Liver (tissue), 9 donors: ENCODE results near the gene ADGRF3. TPM values are rescaled to one million over a fixed set of nuclear protein-coding genes. Genes with fewer than 3 reads are reported as not detected.

Experiments
- DNase-seq: peaks from one replicate; pipeline ENCODE4 v3.0.0-alpha.2; 2017; ENCODE audit warnings: low spot score
- H3K27ac ChIP-seq, 2 donors: one replicate each; pipeline ENCODE4 v1.7.0; 2013; ENCODE audit warnings: inconsistent platforms in 2 of 2, low read length in 2 of 2, control low read depth in 1 of 2, low read depth in 1 of 2, mild to moderate bottlenecking in 1 of 2
- H3K27me3 ChIP-seq, 4 donors: one replicate each; pipeline versions ENCODE4 v1.6.1 to v1.7.0; 2013; ENCODE audit warnings: low read length in 3 of 4, inconsistent platforms in 1 of 4, mild to moderate bottlenecking in 1 of 4, moderate library complexity in 1 of 4; ENCODE audit not compliant: control insufficient read depth in 4 of 4, insufficient read depth in 4 of 4
- H3K36me3 ChIP-seq, 4 donors: one replicate each; pipeline versions ENCODE4 v1.6.1 to v1.7.0; 2013; ENCODE audit warnings: low read length in 3 of 4, mild to moderate bottlenecking in 3 of 4, low read depth in 1 of 4, moderate library complexity in 1 of 4; ENCODE audit not compliant: control insufficient read depth in 4 of 4, insufficient read depth in 3 of 4
- H3K4me1 ChIP-seq, 4 donors: one replicate each; pipeline versions ENCODE4 v1.6.1 to v1.7.0; 2013; ENCODE audit warnings: low read length in 3 of 4, mild to moderate bottlenecking in 3 of 4, moderate library complexity in 1 of 4; ENCODE audit not compliant: control insufficient read depth in 4 of 4, insufficient read depth in 4 of 4
- H3K4me3 ChIP-seq, 3 donors: one replicate each; pipeline versions ENCODE4 v1.6.1 to v1.7.0; 2013; ENCODE audit warnings: low read length in 3 of 3, control low read depth in 1 of 3, low read depth in 1 of 3, mild to moderate bottlenecking in 1 of 3
- H3K9ac ChIP-seq, 2 donors: one replicate each; pipeline ENCODE4 v1.7.0; 2013; ENCODE audit warnings: low read length in 2 of 2, mild to moderate bottlenecking in 2 of 2, moderate library complexity in 2 of 2, control low read depth in 1 of 2, low read depth in 1 of 2
- H3K9me3 ChIP-seq, 4 donors: one replicate each; pipeline versions ENCODE4 v1.6.1 to v1.7.0; 2013; ENCODE audit warnings: low read length in 3 of 4; ENCODE audit not compliant: control insufficient read depth in 4 of 4
- CTCF ChIP-seq: fragments of 150-350 bp; IDR thresholded peaks from 2 replicates; pipeline ENCODE4 v1.5.1; 2017; ENCODE audit warnings: improper control_type of control experiment, low read depth, low read length; ENCODE audit not compliant: missing input control
- FOXA2 ChIP-seq: IDR thresholded peaks from 2 replicates; pipeline ENCODE4 v1.6.1; 2016; ENCODE audit warnings: antibody characterized with exemption
- GABPA ChIP-seq, 2 donors: IDR thresholded peaks in 1 of 2; conservative IDR thresholded peaks in 1 of 2; 2 replicates each; pipeline ENCODE4 v1.6.1; 2016; ENCODE audit warnings: antibody characterized with exemption in 2 of 2, mild to moderate bottlenecking in 1 of 2, moderate library complexity in 1 of 2
- HNF4A ChIP-seq, 2 donors: conservative IDR thresholded peaks; 2 replicates each; pipeline ENCODE4 v1.6.1; 2016; ENCODE audit warnings: antibody characterized with exemption in 2 of 2, mild to moderate bottlenecking in 2 of 2
- HNF4G ChIP-seq: IDR thresholded peaks from 2 replicates; pipeline ENCODE4 v1.6.1; 2016; ENCODE audit warnings: antibody characterized with exemption
- MAX ChIP-seq: IDR thresholded peaks from 2 replicates; pipeline ENCODE4 v1.6.1; 2016; ENCODE audit warnings: antibody characterized with exemption
- NR2F2 ChIP-seq: IDR thresholded peaks from 2 replicates; pipeline ENCODE4 v1.6.1; 2016; ENCODE audit warnings: antibody characterized with exemption
- RAD21 ChIP-seq, 2 donors: IDR thresholded peaks; 2 replicates each; pipeline ENCODE4 v1.6.1; 2016; ENCODE audit warnings: antibody characterized with exemption in 2 of 2, mild to moderate bottlenecking in 2 of 2
- REST ChIP-seq: IDR thresholded peaks from 2 replicates; pipeline ENCODE4 v1.6.1; 2016; ENCODE audit warnings: antibody characterized with exemption, mild to moderate bottlenecking
- RXRA ChIP-seq, 2 donors: IDR thresholded peaks; 2 replicates each; pipeline ENCODE4 v1.6.1; 2017 to 2018; ENCODE audit warnings: antibody characterized with exemption in 2 of 2, mild to moderate bottlenecking in 1 of 2
- SP1 ChIP-seq: IDR thresholded peaks from 2 replicates; pipeline ENCODE4 v1.6.1; 2018; ENCODE audit warnings: antibody characterized with exemption, mild to moderate bottlenecking
- TAF1 ChIP-seq: conservative IDR thresholded peaks from 2 replicates; pipeline ENCODE4 v1.6.1; 2016; ENCODE audit warnings: antibody characterized with exemption, mild to moderate bottlenecking
- YY1 ChIP-seq: IDR thresholded peaks from 2 replicates; pipeline ENCODE4 v1.6.1; 2016; ENCODE audit warnings: antibody characterized with exemption, mild to moderate bottlenecking
- WGBS: extraction: QIAGEN DNeasy Blood & Tissue Kit; methylation state at CpG from one replicate; pipeline ENCODE4 v1.1.7; 2013; 5-methylcytosine and 5-hydroxymethylcytosine counted together
- polyA plus RNA-seq, 2 donors: library from polyadenylated mRNA; stranded (reverse) in 1 of 2; unstranded in 1 of 2; fragments of 200-250 nt in 1 of 2; fragments of >200 nt in 1 of 2; fragmentation: Nextera tagmentation in 1 of 2; extraction: Ambion mirVana in 1 of 2; gene quantifications; one replicate each; pipeline versions ENCODE4 v1.2.1 to v1.2.3, GENCODE V29; 2013 to 2015
- total RNA-seq, 2 donors: library from RNA; depleted of rRNA; stranded (reverse); fragments of >200 nt; gene quantifications; one replicate each; pipeline ENCODE4 v1.2.3, GENCODE V29; 2014
- TF ChIP-seq, protein P1 (sequence below): IDR thresholded peaks from 2 replicates; pipeline ENCODE4 v1.6.1; 2016; ENCODE audit warnings: antibody characterized with exemption
- donor health status: healthy.
- donor health status: healthy.
- donor health status: healthy.
- donor health status: healthy.
- donor health status: healthy.

The ADGRF3 gene
- total and polyA plus RNA-seq, 4 donors = 0.07 to 0.25 (median 0.10) TPM

GRCh38 chr2:26283606-26284005 is 63.0 kb downstream of the ADGRF3 start (continued):
- TF ChIP-seq, protein P1, sequence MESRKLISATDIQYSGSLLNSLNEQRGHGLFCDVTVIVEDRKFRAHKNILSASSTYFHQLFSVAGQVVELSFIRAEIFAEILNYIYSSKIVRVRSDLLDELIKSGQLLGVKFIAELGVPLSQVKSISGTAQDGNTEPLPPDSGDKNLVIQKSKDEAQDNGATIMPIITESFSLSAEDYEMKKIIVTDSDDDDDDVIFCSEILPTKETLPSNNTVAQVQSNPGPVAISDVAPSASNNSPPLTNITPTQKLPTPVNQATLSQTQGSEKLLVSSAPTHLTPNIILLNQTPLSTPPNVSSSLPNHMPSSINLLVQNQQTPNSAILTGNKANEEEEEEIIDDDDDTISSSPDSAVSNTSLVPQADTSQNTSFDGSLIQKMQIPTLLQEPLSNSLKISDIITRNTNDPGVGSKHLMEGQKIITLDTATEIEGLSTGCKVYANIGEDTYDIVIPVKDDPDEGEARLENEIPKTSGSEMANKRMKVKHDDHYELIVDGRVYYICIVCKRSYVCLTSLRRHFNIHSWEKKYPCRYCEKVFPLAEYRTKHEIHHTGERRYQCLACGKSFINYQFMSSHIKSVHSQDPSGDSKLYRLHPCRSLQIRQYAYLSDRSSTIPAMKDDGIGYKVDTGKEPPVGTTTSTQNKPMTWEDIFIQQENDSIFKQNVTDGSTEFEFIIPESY = no peak
- TF ChIP-seq NR2F2 (no peak), SP1 (no peak)

GRCh38 chr2:26281226-26281625 is 65.4 kb downstream of the ADGRF3 start:
- H3K9me3 ChIP-seq = no peaks in the 10 kb centered on the region
- no peak overlapping the region for H3K27ac ChIP-seq
- DNase-seq = no peak
- no peaks in the 10 kb centered on the region for H3K4me1 ChIP-seq
- no peaks in the 10 kb centered on the region for H3K27me3 ChIP-seq
- H3K36me3 ChIP-seq = peaks cover 10 to 62% (median 57%) of the 10 kb centered on the region in 4 donors
- no peak overlapping the region for H3K4me3 ChIP-seq
- H3K9ac ChIP-seq = no peak overlapping the region
- TF ChIP-seq TAF1 (no peak), SP1 (no peak), NR2F2 (no peak), GABPA (IDR thresholded peaks at IDR 0.05 in 1 of 2, conservative IDR thresholded peaks at IDR 0.05 in 1 of 2) (no peak), MAX (no peak), YY1 (no peak), HNF4G (no peak), FOXA2 (no peak), HNF4A (conservative IDR thresholded peaks at IDR 0.05) (no peak), RAD21 (IDR thresholded peaks at IDR 0.05) (no peak), CTCF (no peak), REST (no peak), RXRA (IDR thresholded peaks at IDR 0.05) (no peak)
- TF ChIP-seq, protein P1 = no peak
- WGBS = 86% methylated on average over 2 of the region's 2 CpGs
